GM18517 (cell line): ENCODE results near the gene SHISAL2A.
"Not testable (repeated sequence)": the region's sequence is repeated elsewhere in the genome, so short reads cannot be mapped to it uniquely, and the experiment has no call there.

ENCODE experiments used
- ATAC-seq: cut with Tn5 transposase; IDR thresholded peaks from one replicate; pipeline ENCODE4 v1.9.1; 2021; ENCODE audit warnings: mild to moderate bottlenecking, moderate library complexity; ENCODE audit not compliant: unreplicated experiment

SHISAL2A gene

GRCh38 chr1:52681136-52681535 is 48.2 kb downstream of the SHISAL2A start:
- ATAC-seq: no peak

DNA sequence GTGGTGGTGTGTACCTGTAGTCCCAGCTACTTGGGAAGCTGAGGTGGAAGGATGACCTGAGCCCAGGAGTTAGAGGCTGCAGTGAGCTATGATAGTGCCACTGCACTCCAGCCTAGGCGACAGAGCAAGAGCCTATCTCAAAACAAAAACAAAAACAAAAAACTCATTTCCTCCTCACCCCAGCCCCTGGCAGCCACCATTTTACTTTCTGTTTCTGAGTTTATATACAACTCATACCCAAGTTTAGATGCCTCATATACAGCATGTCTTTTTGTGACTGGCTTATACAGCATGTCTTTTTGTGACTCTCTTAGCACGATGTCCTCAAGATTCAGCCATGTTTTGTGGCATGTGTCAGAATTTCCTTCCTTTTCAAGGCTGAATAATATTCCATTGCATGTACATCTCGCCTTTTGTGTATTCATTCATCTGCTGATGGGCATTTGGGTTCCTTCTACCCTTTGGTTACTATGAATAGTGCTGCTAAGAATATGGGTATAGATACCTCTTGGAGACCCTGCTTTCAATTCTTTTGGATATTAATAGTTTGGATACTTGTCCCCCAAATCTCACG is 50.5 kb downstream of the SHISAL2A start:
- no peak for ATAC-seq

DNA sequence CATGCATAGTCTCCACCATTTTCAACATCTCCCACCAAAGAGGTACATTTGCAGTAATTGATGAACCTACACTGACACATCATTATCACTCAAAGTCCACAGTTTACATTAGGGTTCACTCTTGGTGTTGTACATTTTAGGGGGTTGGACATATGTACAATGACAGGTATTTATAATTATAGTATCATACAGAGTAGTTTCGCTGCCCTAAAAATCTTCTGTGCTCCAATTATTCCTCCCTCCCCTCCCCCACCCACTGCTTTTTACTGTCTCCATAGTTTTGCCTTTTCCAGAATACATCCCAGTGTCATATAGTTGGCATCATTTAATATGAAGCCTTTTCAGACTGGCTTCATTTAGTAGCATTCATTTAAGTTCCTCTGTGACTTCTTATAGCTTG is 51.6 kb downstream of the SHISAL2A start:
- no peak for ATAC-seq

GRCh38 chr1:52686261-52686751 is 53.3 kb downstream of the SHISAL2A start:
- not testable (repeated sequence) for ATAC-seq

DNA sequence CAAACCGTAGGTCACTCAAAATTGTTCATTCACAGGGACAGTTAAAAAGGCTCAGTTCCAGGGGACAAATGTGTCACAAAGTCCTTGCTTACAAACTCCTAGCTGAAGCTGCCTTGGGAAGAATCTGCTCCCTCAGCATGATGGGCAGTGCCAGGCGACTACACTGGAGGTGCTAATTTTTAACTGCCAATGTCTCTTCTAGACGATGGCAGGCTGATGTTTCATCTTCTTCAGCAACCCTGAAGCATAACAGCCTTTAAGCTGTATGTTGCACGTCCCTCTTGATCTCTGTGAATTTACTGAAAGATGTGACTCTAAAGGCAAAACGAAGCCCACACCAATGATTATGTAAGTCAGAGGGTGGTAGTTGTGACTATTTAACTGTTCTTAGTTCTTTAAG is 53.9 kb downstream of the SHISAL2A start:
- no peak for ATAC-seq

- no peak for ATAC-seq
Observed at GRCh38 chr1:52691821-52692220, 58.9 kb downstream of the SHISAL2A start.

- no peak for ATAC-seq
Observed at GRCh38 chr1:52692697-52693096, 59.7 kb downstream of the SHISAL2A start.

DNA sequence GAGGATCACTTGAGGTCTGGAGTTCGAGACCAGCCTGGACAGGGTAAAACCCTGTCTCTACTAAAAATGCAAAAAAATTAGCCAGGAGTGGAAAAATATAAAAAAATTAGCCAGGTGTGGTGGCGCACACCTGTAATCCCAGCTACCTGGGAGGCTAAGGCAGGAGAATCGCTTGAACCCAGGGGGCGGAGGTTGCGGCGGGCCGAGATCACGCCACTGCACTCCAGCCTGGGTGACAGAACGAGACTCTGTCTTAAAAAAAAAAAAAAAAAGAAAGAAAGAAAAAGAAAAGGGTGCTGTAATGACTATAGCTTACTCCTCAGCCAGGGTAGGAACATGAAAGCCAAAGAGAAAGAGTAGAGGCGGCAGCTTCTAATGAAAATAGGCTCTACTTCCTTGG is 60.4 kb downstream of the SHISAL2A start:
- ATAC-seq: not testable (repeated sequence)

DNA sequence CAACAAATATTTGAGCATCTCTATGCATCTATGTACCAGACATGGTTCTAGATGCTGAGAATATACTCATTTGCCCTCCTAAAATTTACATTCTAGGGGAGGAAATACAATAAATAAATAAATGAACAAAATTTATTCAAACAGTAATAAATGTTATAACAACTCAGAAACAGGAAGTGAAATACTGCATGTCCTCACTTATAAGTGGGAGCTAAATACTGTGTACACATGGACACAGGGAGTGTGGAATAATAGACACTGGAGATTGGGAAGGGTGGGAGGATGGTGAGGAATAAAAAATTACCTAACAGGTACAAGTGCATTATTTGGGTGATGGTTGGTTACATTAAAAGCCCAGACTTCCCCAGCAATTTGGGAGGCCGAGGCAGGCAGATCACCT is 60.9 kb downstream of the SHISAL2A start:
- ATAC-seq: no peak

GRCh38 chr1:52695627-52696026 is 62.7 kb downstream of the SHISAL2A start:
- no peak for ATAC-seq

- peak; percentile 48 for ATAC-seq
Observed at GRCh38 chr1:52697795-52698674, 65.1 kb downstream of the SHISAL2A start, which contains the start of gene COA7. TSS of gene COA7 (minus strand) at chr1:52698347. CDS start at chr1:52698326, 21 bp downstream.

GRCh38 chr1:52702886-52703787 is 70.2 kb downstream of the SHISAL2A start:
- peak; percentile 85 for ATAC-seq

GRCh38 chr1:52706136-52706670 is 73.2 kb downstream of the SHISAL2A start:
- no peak for ATAC-seq
